Osteocyte (in vitro differentiated cells): Measurements from ENCODE around the gene ZCCHC10. TPM values are rescaled to one million over a fixed set of nuclear protein-coding genes. Genes with fewer than 3 reads are reported as not detected.
"Not testable (repeated sequence)": the region's sequence is repeated elsewhere in the genome, so short reads cannot be mapped to it uniquely, and the experiment has no call there.

Experiments
- DNase-seq: peaks from one replicate; pipeline ENCODE4 v3.0.0; 2021; ENCODE audit warnings: mixed read lengths; ENCODE audit not compliant: unreplicated experiment; ENCODE audit errors: extremely low spot score
- H3K27ac Mint-ChIP-seq: one replicate; pipeline ENCODE4 v1.8.0; 2021; ENCODE audit warnings: mild to moderate bottlenecking, mixed read lengths; ENCODE audit not compliant: unreplicated experiment
- H3K27me3 Mint-ChIP-seq: one replicate; pipeline ENCODE4 v1.8.0; 2021; ENCODE audit warnings: mixed read lengths; ENCODE audit not compliant: unreplicated experiment
- H3K36me3 Mint-ChIP-seq: one replicate; pipeline ENCODE4 v1.8.0; 2021; ENCODE audit warnings: mixed read lengths; ENCODE audit not compliant: unreplicated experiment
- H3K4me1 Mint-ChIP-seq: one replicate; pipeline ENCODE4 v1.8.0; 2021; ENCODE audit warnings: mixed read lengths; ENCODE audit not compliant: unreplicated experiment
- H3K4me3 Mint-ChIP-seq: one replicate; pipeline ENCODE4 v1.8.0; 2021; ENCODE audit warnings: mild to moderate bottlenecking, moderate library complexity, mixed read lengths; ENCODE audit not compliant: unreplicated experiment
- H3K9me3 Mint-ChIP-seq: one replicate; pipeline ENCODE4 v1.8.0; 2021; ENCODE audit warnings: mixed read lengths; ENCODE audit not compliant: unreplicated experiment
- CTCF ChIP-seq: fragments of 200-600 bp; sonication (generic); IDR thresholded peaks from 2 replicates; pipeline ENCODE4 v1.5.0; 2021; ENCODE audit warnings: antibody characterized with exemption, mild to moderate bottlenecking, moderate library complexity
- total RNA-seq: library from RNA; stranded (reverse); gene quantifications from 2 replicates; pipeline ENCODE4 v1.2.1, GENCODE V29; 2021

Gene ZCCHC10
- total RNA-seq, 1 donor from 2014 or later, result 21.0 TPM

- no peak for TF ChIP-seq CTCF
- Mint-ChIP-seq H3K27ac (no peak overlapping the region), H3K9me3 (no peaks in the 10 kb centered on the region), H3K27me3 (no peaks in the 10 kb centered on the region), H3K4me3 (no peak overlapping the region), H3K4me1 (peaks cover 6% of the 10 kb centered on the region), H3K36me3 (no peaks in the 10 kb centered on the region)
- DNase-seq, result no peak
Observed at GRCh38 chr5:133041910-133042309, 15.6 kb upstream of the ZCCHC10 start.

GRCh38 chr5:133041157-133041784, 14.9 kb upstream of the ZCCHC10 start:
- Mint-ChIP-seq H3K9me3 (no peaks in the 10 kb centered on the region), H3K36me3 (no peaks in the 10 kb centered on the region), H3K27ac (no peak overlapping the region), H3K27me3 (no peaks in the 10 kb centered on the region), H3K4me1 (peaks cover 3% of the 10 kb centered on the region), H3K4me3 (no peak overlapping the region)
- no peak for DNase-seq
- TF ChIP-seq CTCF, result no peak

- H3K36me3 Mint-ChIP-seq, DNase-seq, H3K9me3 Mint-ChIP-seq, H3K27ac Mint-ChIP-seq, H3K4me1 Mint-ChIP-seq, H3K4me3 Mint-ChIP-seq, H3K27me3 Mint-ChIP-seq: not testable (repeated sequence)
Observed at GRCh38 chr5:133036677-133037076, 10.3 kb upstream of the ZCCHC10 start.

- H3K27me3 Mint-ChIP-seq, result peaks cover 2% of the 10 kb centered on the region
- no peaks in the 10 kb centered on the region for H3K9me3 Mint-ChIP-seq
- H3K27ac Mint-ChIP-seq, result no peak overlapping the region
- no peaks in the 10 kb centered on the region for H3K36me3 Mint-ChIP-seq
- no peak for TF ChIP-seq CTCF
- DNase-seq, result no peak
- H3K4me1 Mint-ChIP-seq, result no peaks in the 10 kb centered on the region
- no peak overlapping the region for H3K4me3 Mint-ChIP-seq
Observed at GRCh38 chr5:133035224-133035623, 8.9 kb upstream of the ZCCHC10 start.

- no peaks in the 10 kb centered on the region for H3K36me3 Mint-ChIP-seq
- H3K4me3 Mint-ChIP-seq, result no peak overlapping the region
- H3K27ac Mint-ChIP-seq, result no peak overlapping the region
- H3K9me3 Mint-ChIP-seq, result no peaks in the 10 kb centered on the region
- H3K4me1 Mint-ChIP-seq, result no peaks in the 10 kb centered on the region
- TF ChIP-seq CTCF, result no peak
- H3K27me3 Mint-ChIP-seq, result peaks cover 2% of the 10 kb centered on the region
- no peak for DNase-seq
Observed at GRCh38 chr5:133034064-133034463, 7.7 kb upstream of the ZCCHC10 start.
